H1 (cell line): ENCODE measurements around the gene RAD51B. TPM values are rescaled to one million over a fixed set of nuclear protein-coding genes. Genes with fewer than 3 reads are reported as not detected.

Source experiments
- RFX5 ChIP-seq: IDR thresholded peaks from 2 replicates; pipeline ENCODE4 v1.6.1; 2011; ENCODE audit warnings: low read depth, low read length, improper control_type of control experiment, borderline replicate concordance
- polyA plus RNA-seq, 7 experiments: library from polyadenylated mRNA; depleted of rRNA in 3 of 7; stranded (reverse) in 5 of 7; unstranded in 2 of 7; fragments of >200 nt in 5 of 7; fragments of 200-250 nt in 2 of 7; gene quantifications; 1 replicate in 5 of 7; 2 replicates in 1 of 7; 4 replicates in 1 of 7; pipeline versions ENCODE4 v1.2.1 to v1.2.3, GENCODE V29; 2011 to 2013; ENCODE audit warnings: missing spikeins in 2 of 7, mixed read lengths in 2 of 7
- total RNA-seq: library from RNA; stranded (reverse); fragmentation: NEBNext Ultra II Directional; extraction: Animal tissue kit (Norgen Biotek cat#: 25700); gene quantifications from 2 replicates; pipeline ENCODE4 v1.2.1, GENCODE V29; 2021

The RAD51B gene
- total and polyA plus RNA-seq, 2 of the 8 experiments (the other 6 are each of a cell fraction or from before 2014, with no cell fraction given) = 3.9 to 14.9 TPM

- no peak for TF ChIP-seq RFX5
These were observed 394.9 kb downstream of the RAD51B start (continued) for GRCh38 chr14:68214431-68214830.
